ENCODE results near the gene CLEC3B. TPM values are rescaled to one million over a fixed set of nuclear protein-coding genes. Genes with fewer than 3 reads are reported as not detected.

The CLEC3B gene
- total RNA-seq, 1 donor from 2014 or later, result 50.3 TPM

GRCh38 chr3:45062697-45063070, 36.6 kb downstream of the CLEC3B start:
- Mint-ChIP-seq H3K4me3 (ENCODE audit: unreplicated experiment) (no peak overlapping the region), H3K9me3 (ENCODE audit: low read depth) (no peaks in the 10 kb centered on the region), H3K4me1 (ENCODE audit: low read depth) (peaks cover 42% of the 10 kb centered on the region), H3K36me3 (ENCODE audit: low read depth) (no peaks in the 10 kb centered on the region), H3K27ac (ENCODE audit: unreplicated experiment) (no peak overlapping the region), H3K27me3 (ENCODE audit: low read depth) (no peaks in the 10 kb centered on the region)
- no peak for TF ChIP-seq CTCF (IDR thresholded peaks at IDR 0.05)
- no peak for DNase-seq (ENCODE audit: low spot score)

- Mint-ChIP-seq H3K27ac (ENCODE audit: unreplicated experiment) (no peak overlapping the region), H3K36me3 (ENCODE audit: low read depth) (peaks cover 1% of the 10 kb centered on the region), H3K4me1 (ENCODE audit: low read depth) (peaks cover 28% of the 10 kb centered on the region)
Measured at GRCh38 chr3:45064512-45065372, 38.6 kb downstream of the CLEC3B start.

GRCh38 chr3:45065373-45065720, 39.2 kb downstream of the CLEC3B start:
- DNase-seq (ENCODE audit: low spot score), result no peak
- Mint-ChIP-seq H3K27me3 (ENCODE audit: low read depth) (peaks cover 2% of the 10 kb centered on the region), H3K36me3 (ENCODE audit: low read depth) (peaks cover 1% of the 10 kb centered on the region), H3K4me1 (ENCODE audit: low read depth) (peaks cover 22% of the 10 kb centered on the region), H3K9me3 (ENCODE audit: low read depth) (no peaks in the 10 kb centered on the region), H3K27ac (ENCODE audit: unreplicated experiment) (no peak overlapping the region), H3K4me3 (ENCODE audit: unreplicated experiment) (no peak overlapping the region)
- TF ChIP-seq CTCF (IDR thresholded peaks at IDR 0.05), result no peak

More at GRCh38 chr3:45064512-45065372, 38.6 kb downstream of the CLEC3B start:
- no peak for DNase-seq (ENCODE audit: low spot score)
- H3K9me3 Mint-ChIP-seq (ENCODE audit: low read depth), result no peaks in the 10 kb centered on the region
- no peak for TF ChIP-seq CTCF (IDR thresholded peaks at IDR 0.05)
- peaks cover 2% of the 10 kb centered on the region for H3K27me3 Mint-ChIP-seq (ENCODE audit: low read depth)
- no peak overlapping the region for H3K4me3 Mint-ChIP-seq (ENCODE audit: unreplicated experiment)

GRCh38 chr3:45066109-45066801, 40.2 kb downstream of the CLEC3B start:
- DNase-seq (ENCODE audit: low spot score), result no peak
- peaks cover 1% of the 10 kb centered on the region for H3K36me3 Mint-ChIP-seq (ENCODE audit: low read depth)

More at GRCh38 chr3:45066109-45066801, 40.2 kb downstream of the CLEC3B start:
- peaks cover 15% of the 10 kb centered on the region for H3K4me1 Mint-ChIP-seq (ENCODE audit: low read depth)
- H3K27me3 Mint-ChIP-seq (ENCODE audit: low read depth), result peaks cover 2% of the 10 kb centered on the region
- H3K27ac Mint-ChIP-seq (ENCODE audit: unreplicated experiment), result no peak overlapping the region
- no peak for TF ChIP-seq CTCF (IDR thresholded peaks at IDR 0.05)
- H3K4me3 Mint-ChIP-seq (ENCODE audit: unreplicated experiment), result no peak overlapping the region
- H3K9me3 Mint-ChIP-seq (ENCODE audit: low read depth), result no peaks in the 10 kb centered on the region

Data from chondrocyte (in vitro differentiated cells).